Lower leg skin (tissue), 3 donors: Measurements from ENCODE around the gene SLC39A11.

Experiments used
- POLR2A ChIP-seq, 2 donors: fragments of 450-650 bp; IDR thresholded peaks; one replicate each; pipeline ENCODE4 v1.6.1; 2016 to 2017; ENCODE audit warnings: antibody characterized with exemption in 2 of 2, mild to moderate bottlenecking in 1 of 2, moderate library complexity in 1 of 2
- TF ChIP-seq, protein P1 (sequence below), 3 donors: fragments of 450-650 bp; IDR thresholded peaks; one replicate each; pipeline ENCODE4 v1.5.1; 2016; ENCODE audit warnings: antibody characterized with exemption in 3 of 3, mild to moderate bottlenecking in 3 of 3, moderate library complexity in 2 of 3

DNA sequence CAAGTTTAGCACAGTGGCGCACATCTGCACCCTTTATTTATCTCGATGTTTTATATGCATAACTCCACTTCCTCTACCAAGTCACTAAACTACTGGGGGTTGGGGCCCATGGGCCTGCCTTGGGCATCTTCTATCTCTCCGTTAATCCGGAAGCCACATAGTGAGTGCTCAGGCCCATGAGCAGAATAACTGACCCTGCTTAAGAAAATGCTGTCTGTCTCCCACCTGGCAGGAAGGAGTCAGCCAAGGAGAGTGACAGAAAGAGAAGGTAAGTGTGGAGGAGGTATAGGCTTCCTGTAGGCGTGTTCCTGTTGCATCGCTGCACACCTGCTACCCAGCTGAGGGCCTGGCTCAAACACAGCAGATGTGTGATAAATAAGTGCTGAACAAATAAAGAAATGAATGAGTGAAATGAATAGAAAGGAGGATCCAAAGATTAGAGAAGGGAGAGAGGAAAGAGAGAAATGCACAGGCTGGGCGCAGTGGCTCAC is 320.1 kb downstream of the SLC39A11 start:
- TF ChIP-seq, protein P1, sequence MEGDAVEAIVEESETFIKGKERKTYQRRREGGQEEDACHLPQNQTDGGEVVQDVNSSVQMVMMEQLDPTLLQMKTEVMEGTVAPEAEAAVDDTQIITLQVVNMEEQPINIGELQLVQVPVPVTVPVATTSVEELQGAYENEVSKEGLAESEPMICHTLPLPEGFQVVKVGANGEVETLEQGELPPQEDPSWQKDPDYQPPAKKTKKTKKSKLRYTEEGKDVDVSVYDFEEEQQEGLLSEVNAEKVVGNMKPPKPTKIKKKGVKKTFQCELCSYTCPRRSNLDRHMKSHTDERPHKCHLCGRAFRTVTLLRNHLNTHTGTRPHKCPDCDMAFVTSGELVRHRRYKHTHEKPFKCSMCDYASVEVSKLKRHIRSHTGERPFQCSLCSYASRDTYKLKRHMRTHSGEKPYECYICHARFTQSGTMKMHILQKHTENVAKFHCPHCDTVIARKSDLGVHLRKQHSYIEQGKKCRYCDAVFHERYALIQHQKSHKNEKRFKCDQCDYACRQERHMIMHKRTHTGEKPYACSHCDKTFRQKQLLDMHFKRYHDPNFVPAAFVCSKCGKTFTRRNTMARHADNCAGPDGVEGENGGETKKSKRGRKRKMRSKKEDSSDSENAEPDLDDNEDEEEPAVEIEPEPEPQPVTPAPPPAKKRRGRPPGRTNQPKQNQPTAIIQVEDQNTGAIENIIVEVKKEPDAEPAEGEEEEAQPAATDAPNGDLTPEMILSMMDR (IDR thresholded peaks at IDR 0.05) = no peak
- TF ChIP-seq POLR2A (IDR thresholded peaks at IDR 0.05) = no peak
